B cell (primary cell): ENCODE data around the gene PDILT.

Experiments
- CTCF ChIP-seq: fragments of 200-600 bp; IDR thresholded peaks from one replicate; pipeline ENCODE4 v1.8.0; 2022; ENCODE audit warnings: antibody characterized with exemption, mild to moderate bottlenecking
- EZH2 ChIP-seq: IDR thresholded peaks from 2 replicates; pipeline ENCODE4 v1.6.1; 2012; ENCODE audit warnings: borderline replicate concordance, low read depth, mild to moderate bottlenecking, moderate library complexity, low read length; ENCODE audit not compliant: insufficient read depth, poor library complexity, severe bottlenecking

GRCh38 chr16:20369452-20370054 lies 35.0 kb downstream of the PDILT start:
- no peak for TF ChIP-seq CTCF
- TF ChIP-seq EZH2, result no peak
